Measurements from ENCODE around the gene LRRC26. TPM values are rescaled to one million over a fixed set of nuclear protein-coding genes. Genes with fewer than 3 reads are reported as not detected.
A peak's percentile ranks its signal among the peaks of the same experiment; 100 is the strongest.

The LRRC26 gene
- total and polyA plus RNA-seq, 7 donors, result 0.68 to 6.3 (median 1.3) TPM; not detected in 3

- peaks cover 0 to 37% (median 31%) of the 10 kb centered on the region in 4 donors for H3K4me1 ChIP-seq
- TF ChIP-seq EP300 (IDR thresholded peaks at IDR 0.05) (no peak), POLR2A (IDR thresholded peaks at IDR 0.05) (no peak), POLR2AphosphoS5 (IDR thresholded peaks at IDR 0.05) (no peak), CTCF (IDR thresholded peaks at IDR 0.05) (no peak)
- peaks cover 0 to 25% (median 12%) of the 10 kb centered on the region in 4 donors for H3K36me3 ChIP-seq
- no peak overlapping the region for H3K27ac ChIP-seq
- intact Hi-C loops (cut with DNase I), result no loop called here
- WGBS, 2 donors, result 87 to 90% methylated on average over 22 of the region's 22 CpGs
- H3K9me3 ChIP-seq, result no peaks in the 10 kb centered on the region
- DNase-seq, result no peak
- no peak overlapping the region for H3K4me3 ChIP-seq
- H3K27me3 ChIP-seq, result no peaks in the 10 kb centered on the region
Observed at GRCh38 chr9:137191691-137192447, 22.0 kb upstream of the LRRC26 start.

- DNase-seq, result no peak
- 73 to 83% methylated on average over 3 of the region's 3 CpGs for whole genome bisulfite sequencing, 2 donors
- H3K27ac ChIP-seq, result no peak overlapping the region
- H3K4me3 ChIP-seq, result no peak overlapping the region
- no peaks in the 10 kb centered on the region for H3K9me3 ChIP-seq
- TF ChIP-seq EP300 (IDR thresholded peaks at IDR 0.05) (no peak), CTCF (IDR thresholded peaks at IDR 0.05) (no peak), POLR2AphosphoS5 (IDR thresholded peaks at IDR 0.05) (no peak), POLR2A (IDR thresholded peaks at IDR 0.05) (no peak)
- H3K27me3 ChIP-seq, result no peaks in the 10 kb centered on the region
- H3K36me3 ChIP-seq, result peaks cover 0 to 25% (median 12%) of the 10 kb centered on the region in 4 donors
- H3K4me1 ChIP-seq, result peaks cover 0 to 44% (median 37%) of the 10 kb centered on the region in 4 donors
- intact Hi-C loops (cut with DNase I), result no loop called here
Observed at GRCh38 chr9:137191245-137191644, 21.4 kb upstream of the LRRC26 start.

- DNase-seq, result no peak
- Histone ChIP-seq H3K27me3 (no peaks in the 10 kb centered on the region), H3K9me3 (no peaks in the 10 kb centered on the region), H3K27ac (peak overlapping the region in 3 of 4 donors; percentile 95 to 99 (median 98)), H3K36me3 (peaks cover 0 to 33% (median 17%) of the 10 kb centered on the region in 4 donors), H3K4me1 (peaks cover 0 to 47% (median 45%) of the 10 kb centered on the region in 4 donors), H3K4me3 (no peak overlapping the region)
- 28 to 70% methylated on average over 9 of the region's 9 CpGs for WGBS, 2 donors
- intact Hi-C loops (cut with DNase I), result no loop called here
- no peak for TF ChIP-seq POLR2AphosphoS5 (IDR thresholded peaks at IDR 0.05)
- no peak for TF ChIP-seq POLR2A (IDR thresholded peaks at IDR 0.05)
- no peak for TF ChIP-seq EP300 (IDR thresholded peaks at IDR 0.05)
- TF ChIP-seq CTCF (IDR thresholded peaks at IDR 0.05), result no peak
Observed at GRCh38 chr9:137190315-137190856, 20.5 kb upstream of the LRRC26 start.

GRCh38 chr9:137189297-137190295 lies 19.7 kb upstream of the LRRC26 start:
- H3K4me1 ChIP-seq, result peaks cover 0 to 47% (median 45%) of the 10 kb centered on the region in 4 donors
- H3K36me3 ChIP-seq, result peaks cover 2 to 41% (median 24%) of the 10 kb centered on the region in 4 donors
- intact Hi-C loops (cut with DNase I), result loop anchor here (2.0 to 5.0 kb wide), 4 partner anchors 15 to 62 kb away; partner anchors contain the start of genes NDOR1, RNF208 and TMEM203
- H3K9me3 ChIP-seq, result no peaks in the 10 kb centered on the region
- TF ChIP-seq POLR2A (IDR thresholded peaks at IDR 0.05) (no peak), CTCF (IDR thresholded peaks at IDR 0.05) (no peak), EP300 (IDR thresholded peaks at IDR 0.05) (no peak), POLR2AphosphoS5 (IDR thresholded peaks at IDR 0.05) (no peak)
- peak overlapping the region; percentile 95 to 99 (median 97) for H3K27ac ChIP-seq
- no peaks in the 10 kb centered on the region for H3K27me3 ChIP-seq
- DNase-seq, result no peak
- 16 to 37% methylated on average over 23 of the region's 23 CpGs for WGBS, 2 donors
- peak overlapping the region; percentile 62 to 96 (median 72) for H3K4me3 ChIP-seq

Data from sigmoid colon (tissue), 7 donors.